Bronchial epithelial cell (primary cell): Measurements from ENCODE around the gene FBXO11. TPM values are rescaled to one million over a fixed set of nuclear protein-coding genes. Genes with fewer than 3 reads are reported as not detected.

Experiments used
- DNase-seq: peaks from one replicate; pipeline ENCODE4 v3.0.0-alpha.2; 2010; ENCODE audit warnings: low read depth
- FAIRE-seq: peaks from 2 replicates; lab custom pipeline; 2011; peaks lifted over from hg19 to GRCh38; lab: Jason Lieb, UNC
- H3K27me3 ChIP-seq: 2 replicates; pipeline ENCODE4 v1.5.1; 2011; ENCODE audit warnings: low read length; ENCODE audit not compliant: control insufficient read depth, insufficient read depth
- H3K36me3 ChIP-seq: 2 replicates; pipeline ENCODE4 v1.5.1; 2011; ENCODE audit warnings: low read length; ENCODE audit not compliant: control insufficient read depth, insufficient read depth
- H3K4me3 ChIP-seq: 2 replicates; pipeline ENCODE4 v1.5.1; 2011; ENCODE audit warnings: mild to moderate bottlenecking, low read depth, low read length, control low read depth
- total RNA-seq: library from RNA; depleted of rRNA; stranded (reverse); fragments of >200 nt; gene quantifications from 2 replicates; pipeline ENCODE4 v1.2.1, GENCODE V29; 2014
- TF ChIP-seq, protein P1 (sequence below): IDR thresholded peaks from 2 replicates; pipeline ENCODE4 v1.5.1; 2011; ENCODE audit warnings: mild to moderate bottlenecking, moderate library complexity, low read length, control low read depth, inconsistent platforms; ENCODE audit not compliant: insufficient read depth, severe bottlenecking

FBXO11 gene
- total RNA-seq, 1 donor from 2014 or later: 39.8 TPM

DNA sequence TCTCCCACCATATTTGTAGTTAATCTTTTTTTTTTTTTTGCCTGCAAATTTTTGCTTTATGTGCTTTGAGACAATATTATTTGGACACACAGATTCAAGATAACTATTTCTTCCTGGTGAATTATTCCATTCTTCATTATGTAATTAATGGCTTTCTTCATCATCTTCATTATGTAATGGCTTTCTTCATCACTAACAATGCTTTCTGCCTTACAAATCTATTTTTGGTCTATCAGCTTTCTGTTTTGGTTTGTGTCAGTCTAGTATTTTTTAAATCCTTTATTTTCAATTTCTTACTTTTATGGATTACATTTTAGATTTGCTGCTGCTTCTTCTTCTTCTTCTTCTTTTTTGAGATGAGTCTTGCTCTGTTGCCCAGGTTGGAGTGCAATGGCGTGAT, 62.9 kb downstream of the FBXO11 start:
- Histone ChIP-seq H3K27me3 (no peaks in the 10 kb centered on the region), H3K36me3 (peaks cover 1% of the 10 kb centered on the region), H3K4me3 (no peak overlapping the region)
- no peak for FAIRE-seq
- no peak for DNase-seq
- TF ChIP-seq, protein P1, sequence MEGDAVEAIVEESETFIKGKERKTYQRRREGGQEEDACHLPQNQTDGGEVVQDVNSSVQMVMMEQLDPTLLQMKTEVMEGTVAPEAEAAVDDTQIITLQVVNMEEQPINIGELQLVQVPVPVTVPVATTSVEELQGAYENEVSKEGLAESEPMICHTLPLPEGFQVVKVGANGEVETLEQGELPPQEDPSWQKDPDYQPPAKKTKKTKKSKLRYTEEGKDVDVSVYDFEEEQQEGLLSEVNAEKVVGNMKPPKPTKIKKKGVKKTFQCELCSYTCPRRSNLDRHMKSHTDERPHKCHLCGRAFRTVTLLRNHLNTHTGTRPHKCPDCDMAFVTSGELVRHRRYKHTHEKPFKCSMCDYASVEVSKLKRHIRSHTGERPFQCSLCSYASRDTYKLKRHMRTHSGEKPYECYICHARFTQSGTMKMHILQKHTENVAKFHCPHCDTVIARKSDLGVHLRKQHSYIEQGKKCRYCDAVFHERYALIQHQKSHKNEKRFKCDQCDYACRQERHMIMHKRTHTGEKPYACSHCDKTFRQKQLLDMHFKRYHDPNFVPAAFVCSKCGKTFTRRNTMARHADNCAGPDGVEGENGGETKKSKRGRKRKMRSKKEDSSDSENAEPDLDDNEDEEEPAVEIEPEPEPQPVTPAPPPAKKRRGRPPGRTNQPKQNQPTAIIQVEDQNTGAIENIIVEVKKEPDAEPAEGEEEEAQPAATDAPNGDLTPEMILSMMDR: no peak

DNA sequence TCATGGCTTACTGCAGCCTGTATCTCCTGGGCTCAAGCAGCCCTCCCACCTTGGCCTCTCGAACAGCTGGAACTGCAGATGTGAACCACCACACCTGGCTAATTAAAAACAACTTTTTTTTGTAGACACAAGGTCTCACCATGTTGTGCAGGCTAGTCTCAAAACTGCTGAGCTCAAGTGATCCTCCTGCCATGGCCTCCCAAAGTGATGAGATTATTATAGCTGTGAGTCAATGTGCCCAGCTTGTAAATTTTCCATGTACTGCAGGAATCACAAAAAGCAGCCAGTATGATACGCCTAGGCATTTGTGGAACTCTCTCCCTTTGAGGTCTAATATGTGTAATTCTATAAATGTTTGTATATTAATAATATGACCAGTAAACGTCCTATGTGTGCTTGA, 63.5 kb downstream of the FBXO11 start:
- no peak for DNase-seq
- Histone ChIP-seq H3K4me3 (no peak overlapping the region), H3K27me3 (no peaks in the 10 kb centered on the region), H3K36me3 (peaks cover 1% of the 10 kb centered on the region)
- TF ChIP-seq, protein P1: no peak
- FAIRE-seq: no peak

DNA sequence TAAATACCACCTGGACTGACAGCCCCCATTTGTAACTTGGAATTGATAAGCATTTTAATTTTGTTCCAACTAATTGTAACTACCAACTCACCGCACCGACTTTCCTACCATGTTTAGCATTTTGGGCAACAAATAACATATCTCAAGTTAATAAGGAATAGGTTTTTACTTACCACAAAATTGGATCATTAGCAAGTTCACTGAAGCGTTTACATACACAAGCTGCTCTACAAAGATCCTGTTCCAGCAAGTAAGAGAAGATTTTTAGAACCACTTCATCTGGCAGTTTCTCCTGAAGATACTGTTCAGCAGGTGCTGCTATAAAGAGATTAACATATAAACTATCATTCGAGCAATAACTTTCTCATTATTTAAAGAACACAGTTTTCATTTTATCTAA, 67.6 kb downstream of the FBXO11 start:
- FAIRE-seq (no peak), DNase-seq (no peak)
- Histone ChIP-seq H3K27me3 (no peaks in the 10 kb centered on the region), H3K36me3 (peaks cover 5% of the 10 kb centered on the region), H3K4me3 (no peak overlapping the region)
- TF ChIP-seq, protein P1: no peak

DNA sequence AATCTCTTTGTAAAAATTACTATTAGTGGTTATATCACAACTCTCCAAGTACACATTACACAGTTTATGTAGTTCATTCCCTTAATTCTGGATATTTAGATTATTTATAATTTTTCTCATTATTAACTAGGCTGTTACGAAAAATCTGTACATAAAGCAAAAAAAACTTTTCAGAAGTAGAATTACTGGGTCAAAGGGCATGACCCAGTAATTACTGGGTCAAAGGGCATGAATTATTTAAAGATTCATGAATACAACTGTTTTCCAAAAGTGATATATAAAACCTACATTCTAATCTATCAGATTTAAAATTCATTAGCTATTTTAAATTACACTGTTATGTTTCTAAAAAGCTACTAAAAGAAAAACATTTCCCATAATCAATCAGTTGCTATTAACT, 68.0 kb downstream of the FBXO11 start:
- no peak for FAIRE-seq
- TF ChIP-seq, protein P1: no peak
- DNase-seq: no peak
- H3K4me3 ChIP-seq: no peak overlapping the region
- peaks cover 5% of the 10 kb centered on the region for H3K36me3 ChIP-seq
- no peaks in the 10 kb centered on the region for H3K27me3 ChIP-seq

- H3K4me3 ChIP-seq: no peak overlapping the region
- no peak for FAIRE-seq
- no peak for DNase-seq
- H3K27me3 ChIP-seq: no peaks in the 10 kb centered on the region
- TF ChIP-seq, protein P1: no peak
- H3K36me3 ChIP-seq: peaks cover 4% of the 10 kb centered on the region
Measured at GRCh38 chr2:47833516-47833968, 72.8 kb downstream of the FBXO11 start.

DNA sequence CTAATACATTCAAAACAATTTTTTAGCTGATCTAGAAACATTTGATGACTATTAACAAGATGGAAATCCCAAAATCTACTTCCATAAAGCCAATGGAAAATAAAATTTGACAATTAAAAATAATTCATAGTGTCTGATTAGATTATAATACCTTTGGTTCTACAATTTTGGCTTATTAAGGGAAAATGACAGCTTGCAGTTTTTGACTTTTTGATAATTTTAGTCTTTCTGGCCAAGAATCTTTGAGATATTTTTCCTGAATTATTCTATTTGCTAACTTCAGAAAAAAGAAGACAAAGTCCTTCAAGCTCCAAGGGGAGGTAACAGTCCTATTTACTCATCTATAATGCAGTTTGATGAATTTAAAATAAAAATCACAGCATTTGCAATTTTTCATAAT, 83.8 kb downstream of the FBXO11 start:
- Histone ChIP-seq H3K4me3 (no peak overlapping the region), H3K27me3 (no peaks in the 10 kb centered on the region), H3K36me3 (peaks cover 10% of the 10 kb centered on the region)
- TF ChIP-seq, protein P1: no peak
- no peak for DNase-seq
- FAIRE-seq: no peak
